HG02642 (cell line): ENCODE data around the gene EN1.

Source experiments
- ATAC-seq: cut with Tn5 transposase; IDR thresholded peaks from one replicate; pipeline ENCODE4 v1.9.1; 2021; ENCODE audit warnings: mild to moderate bottlenecking; ENCODE audit not compliant: unreplicated experiment, poor library complexity

Gene EN1

GRCh38 chr2:118801151-118801550 is 46.3 kb downstream of the EN1 start:
- no peak for ATAC-seq

- no peak for ATAC-seq
Observed at GRCh38 chr2:118800736-118801135, 46.7 kb downstream of the EN1 start.

GRCh38 chr2:118794546-118794945 is 52.9 kb downstream of the EN1 start:
- ATAC-seq = no peak
